Liver (tissue), 9 donors: ENCODE results near the gene RASL12. TPM values are rescaled to one million over a fixed set of nuclear protein-coding genes. Genes with fewer than 3 reads are reported as not detected.

ENCODE experiments used
- DNase-seq: peaks from one replicate; pipeline ENCODE4 v3.0.0-alpha.2; 2017; ENCODE audit warnings: low spot score
- H3K27ac ChIP-seq, 2 donors: one replicate each; pipeline ENCODE4 v1.7.0; 2013; ENCODE audit warnings: inconsistent platforms in 2 of 2, low read length in 2 of 2, control low read depth in 1 of 2, low read depth in 1 of 2, mild to moderate bottlenecking in 1 of 2
- H3K27me3 ChIP-seq, 4 donors: one replicate each; pipeline versions ENCODE4 v1.6.1 to v1.7.0; 2013; ENCODE audit warnings: low read length in 3 of 4, inconsistent platforms in 1 of 4, mild to moderate bottlenecking in 1 of 4, moderate library complexity in 1 of 4; ENCODE audit not compliant: control insufficient read depth in 4 of 4, insufficient read depth in 4 of 4
- H3K36me3 ChIP-seq, 4 donors: one replicate each; pipeline versions ENCODE4 v1.6.1 to v1.7.0; 2013; ENCODE audit warnings: low read length in 3 of 4, mild to moderate bottlenecking in 3 of 4, low read depth in 1 of 4, moderate library complexity in 1 of 4; ENCODE audit not compliant: control insufficient read depth in 4 of 4, insufficient read depth in 3 of 4
- H3K4me1 ChIP-seq, 4 donors: one replicate each; pipeline versions ENCODE4 v1.6.1 to v1.7.0; 2013; ENCODE audit warnings: low read length in 3 of 4, mild to moderate bottlenecking in 3 of 4, moderate library complexity in 1 of 4; ENCODE audit not compliant: control insufficient read depth in 4 of 4, insufficient read depth in 4 of 4
- H3K4me3 ChIP-seq, 3 donors: one replicate each; pipeline versions ENCODE4 v1.6.1 to v1.7.0; 2013; ENCODE audit warnings: low read length in 3 of 3, control low read depth in 1 of 3, low read depth in 1 of 3, mild to moderate bottlenecking in 1 of 3
- H3K9ac ChIP-seq, 2 donors: one replicate each; pipeline ENCODE4 v1.7.0; 2013; ENCODE audit warnings: low read length in 2 of 2, mild to moderate bottlenecking in 2 of 2, moderate library complexity in 2 of 2, control low read depth in 1 of 2, low read depth in 1 of 2
- H3K9me3 ChIP-seq, 4 donors: one replicate each; pipeline versions ENCODE4 v1.6.1 to v1.7.0; 2013; ENCODE audit warnings: low read length in 3 of 4; ENCODE audit not compliant: control insufficient read depth in 4 of 4
- EGR1 ChIP-seq, 2 donors: IDR thresholded peaks; 2 replicates each; pipeline ENCODE4 v1.6.1; 2016 to 2018; ENCODE audit warnings: antibody characterized with exemption in 2 of 2, low read depth in 2 of 2
- FOXA1 ChIP-seq: IDR thresholded peaks from 2 replicates; pipeline ENCODE4 v1.6.1; 2016; ENCODE audit warnings: antibody characterized with exemption
- FOXA2 ChIP-seq: IDR thresholded peaks from 2 replicates; pipeline ENCODE4 v1.6.1; 2016; ENCODE audit warnings: antibody characterized with exemption
- GABPA ChIP-seq, 2 donors: IDR thresholded peaks in 1 of 2; conservative IDR thresholded peaks in 1 of 2; 2 replicates each; pipeline ENCODE4 v1.6.1; 2016; ENCODE audit warnings: antibody characterized with exemption in 2 of 2, mild to moderate bottlenecking in 1 of 2, moderate library complexity in 1 of 2
- HNF4A ChIP-seq, 2 donors: conservative IDR thresholded peaks; 2 replicates each; pipeline ENCODE4 v1.6.1; 2016; ENCODE audit warnings: antibody characterized with exemption in 2 of 2, mild to moderate bottlenecking in 2 of 2
- HNF4G ChIP-seq: IDR thresholded peaks from 2 replicates; pipeline ENCODE4 v1.6.1; 2016; ENCODE audit warnings: antibody characterized with exemption
- JUND ChIP-seq, 2 donors: IDR thresholded peaks; 2 replicates each; pipeline ENCODE4 v1.6.1; 2016; ENCODE audit warnings: antibody characterized with exemption in 2 of 2
- MAX ChIP-seq: IDR thresholded peaks from 2 replicates; pipeline ENCODE4 v1.6.1; 2016; ENCODE audit warnings: antibody characterized with exemption
- NR2F2 ChIP-seq: IDR thresholded peaks from 2 replicates; pipeline ENCODE4 v1.6.1; 2016; ENCODE audit warnings: antibody characterized with exemption
- RXRA ChIP-seq, 2 donors: IDR thresholded peaks; 2 replicates each; pipeline ENCODE4 v1.6.1; 2017 to 2018; ENCODE audit warnings: antibody characterized with exemption in 2 of 2, mild to moderate bottlenecking in 1 of 2
- SP1 ChIP-seq: IDR thresholded peaks from 2 replicates; pipeline ENCODE4 v1.6.1; 2018; ENCODE audit warnings: antibody characterized with exemption, mild to moderate bottlenecking
- TAF1 ChIP-seq: conservative IDR thresholded peaks from 2 replicates; pipeline ENCODE4 v1.6.1; 2016; ENCODE audit warnings: antibody characterized with exemption, mild to moderate bottlenecking
- YY1 ChIP-seq: IDR thresholded peaks from 2 replicates; pipeline ENCODE4 v1.6.1; 2016; ENCODE audit warnings: antibody characterized with exemption, mild to moderate bottlenecking
- WGBS: extraction: QIAGEN DNeasy Blood & Tissue Kit; methylation state at CpG from one replicate; pipeline ENCODE4 v1.1.7; 2013; 5-methylcytosine and 5-hydroxymethylcytosine counted together
- polyA plus RNA-seq, 2 donors: library from polyadenylated mRNA; stranded (reverse) in 1 of 2; unstranded in 1 of 2; fragments of 200-250 nt in 1 of 2; fragments of >200 nt in 1 of 2; fragmentation: Nextera tagmentation in 1 of 2; extraction: Ambion mirVana in 1 of 2; gene quantifications; one replicate each; pipeline versions ENCODE4 v1.2.1 to v1.2.3, GENCODE V29; 2013 to 2015
- total RNA-seq, 2 donors: library from RNA; depleted of rRNA; stranded (reverse); fragments of >200 nt; gene quantifications; one replicate each; pipeline ENCODE4 v1.2.3, GENCODE V29; 2014
- TF ChIP-seq, protein P1 (sequence below): fragments of 150-350 bp; IDR thresholded peaks from 2 replicates; pipeline ENCODE4 v1.5.1; 2017; ENCODE audit warnings: improper control_type of control experiment, low read depth, low read length; ENCODE audit not compliant: missing input control
- TF ChIP-seq, protein P2 (sequence below): IDR thresholded peaks from 2 replicates; pipeline ENCODE4 v1.6.1; 2016; ENCODE audit warnings: antibody characterized with exemption
- TF ChIP-seq, protein P3 (sequence below): IDR thresholded peaks from 2 replicates; pipeline ENCODE4 v1.6.1; 2016; ENCODE audit warnings: antibody characterized with exemption
- TF ChIP-seq, protein P4 (sequence below): IDR thresholded peaks from 2 replicates; pipeline ENCODE4 v1.6.1; 2016; ENCODE audit warnings: antibody characterized with exemption, mild to moderate bottlenecking
- donor health status: healthy.
- donor health status: healthy.
- donor health status: healthy.
- donor health status: healthy.
- donor health status: healthy.

RASL12 gene
- total and polyA plus RNA-seq, 4 donors = 0.50 to 0.92 (median 0.63) TPM

- no peak overlapping the region for H3K4me3 ChIP-seq
- H3K27me3 ChIP-seq = no peaks in the 10 kb centered on the region
- no peaks in the 10 kb centered on the region for H3K36me3 ChIP-seq
- TF ChIP-seq HNF4A (conservative IDR thresholded peaks at IDR 0.05) = no peak
- TF ChIP-seq FOXA2 = no peak
- TF ChIP-seq EGR1 (IDR thresholded peaks at IDR 0.05; ENCODE audit: low read depth in 2 of 2) = no peak
- no peak for TF ChIP-seq HNF4G
- no peak for TF ChIP-seq RXRA (IDR thresholded peaks at IDR 0.05)
- H3K9me3 ChIP-seq = no peaks in the 10 kb centered on the region
- WGBS = 85% methylated on average over 6 of the region's 6 CpGs
- peaks cover 3 to 16% (median 10%) of the 10 kb centered on the region in 4 donors for H3K4me1 ChIP-seq
- no peak for DNase-seq
- no peak overlapping the region for H3K9ac ChIP-seq
- H3K27ac ChIP-seq = no peak overlapping the region
Measured at GRCh38 chr15:65081270-65081669, 13.5 kb upstream of the RASL12 start.

DNA sequence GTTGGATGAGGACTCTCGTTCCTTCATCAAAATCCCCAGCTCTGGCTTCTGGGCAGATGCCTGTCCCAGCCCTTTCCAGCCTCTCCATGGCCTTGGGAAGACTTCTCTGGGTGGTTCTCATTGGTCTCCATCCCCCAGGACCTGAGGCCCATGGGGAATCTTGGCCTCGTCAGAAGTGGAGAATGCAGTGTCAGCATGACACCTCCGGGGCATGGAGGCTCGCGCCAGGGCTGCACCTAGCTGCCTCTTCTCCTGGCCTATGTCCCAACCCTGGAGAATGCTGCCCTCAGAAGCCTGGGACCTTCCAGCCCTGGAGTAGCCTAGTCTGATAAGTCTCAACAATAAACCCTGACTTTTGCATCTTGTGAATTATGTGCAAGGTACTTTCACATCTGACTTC, 11.8 kb upstream of the RASL12 start:
- no peak for DNase-seq
- H3K36me3 ChIP-seq = no peaks in the 10 kb centered on the region
- H3K27ac ChIP-seq = no peak overlapping the region
- TF ChIP-seq FOXA1 (no peak), SP1 (no peak), EGR1 (IDR thresholded peaks at IDR 0.05; ENCODE audit: low read depth in 2 of 2) (no peak), JUND (IDR thresholded peaks at IDR 0.05) (no peak), GABPA (IDR thresholded peaks at IDR 0.05 in 1 of 2, conservative IDR thresholded peaks at IDR 0.05 in 1 of 2) (no peak), FOXA2 (no peak), MAX (no peak), HNF4A (conservative IDR thresholded peaks at IDR 0.05) (no peak), TAF1 (no peak), YY1 (no peak), HNF4G (no peak), NR2F2 (no peak), RXRA (IDR thresholded peaks at IDR 0.05) (no peak)
- TF ChIP-seq, protein P1, sequence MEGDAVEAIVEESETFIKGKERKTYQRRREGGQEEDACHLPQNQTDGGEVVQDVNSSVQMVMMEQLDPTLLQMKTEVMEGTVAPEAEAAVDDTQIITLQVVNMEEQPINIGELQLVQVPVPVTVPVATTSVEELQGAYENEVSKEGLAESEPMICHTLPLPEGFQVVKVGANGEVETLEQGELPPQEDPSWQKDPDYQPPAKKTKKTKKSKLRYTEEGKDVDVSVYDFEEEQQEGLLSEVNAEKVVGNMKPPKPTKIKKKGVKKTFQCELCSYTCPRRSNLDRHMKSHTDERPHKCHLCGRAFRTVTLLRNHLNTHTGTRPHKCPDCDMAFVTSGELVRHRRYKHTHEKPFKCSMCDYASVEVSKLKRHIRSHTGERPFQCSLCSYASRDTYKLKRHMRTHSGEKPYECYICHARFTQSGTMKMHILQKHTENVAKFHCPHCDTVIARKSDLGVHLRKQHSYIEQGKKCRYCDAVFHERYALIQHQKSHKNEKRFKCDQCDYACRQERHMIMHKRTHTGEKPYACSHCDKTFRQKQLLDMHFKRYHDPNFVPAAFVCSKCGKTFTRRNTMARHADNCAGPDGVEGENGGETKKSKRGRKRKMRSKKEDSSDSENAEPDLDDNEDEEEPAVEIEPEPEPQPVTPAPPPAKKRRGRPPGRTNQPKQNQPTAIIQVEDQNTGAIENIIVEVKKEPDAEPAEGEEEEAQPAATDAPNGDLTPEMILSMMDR = no peak
- TF ChIP-seq, protein P2, sequence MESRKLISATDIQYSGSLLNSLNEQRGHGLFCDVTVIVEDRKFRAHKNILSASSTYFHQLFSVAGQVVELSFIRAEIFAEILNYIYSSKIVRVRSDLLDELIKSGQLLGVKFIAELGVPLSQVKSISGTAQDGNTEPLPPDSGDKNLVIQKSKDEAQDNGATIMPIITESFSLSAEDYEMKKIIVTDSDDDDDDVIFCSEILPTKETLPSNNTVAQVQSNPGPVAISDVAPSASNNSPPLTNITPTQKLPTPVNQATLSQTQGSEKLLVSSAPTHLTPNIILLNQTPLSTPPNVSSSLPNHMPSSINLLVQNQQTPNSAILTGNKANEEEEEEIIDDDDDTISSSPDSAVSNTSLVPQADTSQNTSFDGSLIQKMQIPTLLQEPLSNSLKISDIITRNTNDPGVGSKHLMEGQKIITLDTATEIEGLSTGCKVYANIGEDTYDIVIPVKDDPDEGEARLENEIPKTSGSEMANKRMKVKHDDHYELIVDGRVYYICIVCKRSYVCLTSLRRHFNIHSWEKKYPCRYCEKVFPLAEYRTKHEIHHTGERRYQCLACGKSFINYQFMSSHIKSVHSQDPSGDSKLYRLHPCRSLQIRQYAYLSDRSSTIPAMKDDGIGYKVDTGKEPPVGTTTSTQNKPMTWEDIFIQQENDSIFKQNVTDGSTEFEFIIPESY = no peak
- TF ChIP-seq, protein P3, sequence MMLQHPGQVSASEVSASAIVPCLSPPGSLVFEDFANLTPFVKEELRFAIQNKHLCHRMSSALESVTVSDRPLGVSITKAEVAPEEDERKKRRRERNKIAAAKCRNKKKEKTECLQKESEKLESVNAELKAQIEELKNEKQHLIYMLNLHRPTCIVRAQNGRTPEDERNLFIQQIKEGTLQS = no peak
- TF ChIP-seq, protein P4, sequence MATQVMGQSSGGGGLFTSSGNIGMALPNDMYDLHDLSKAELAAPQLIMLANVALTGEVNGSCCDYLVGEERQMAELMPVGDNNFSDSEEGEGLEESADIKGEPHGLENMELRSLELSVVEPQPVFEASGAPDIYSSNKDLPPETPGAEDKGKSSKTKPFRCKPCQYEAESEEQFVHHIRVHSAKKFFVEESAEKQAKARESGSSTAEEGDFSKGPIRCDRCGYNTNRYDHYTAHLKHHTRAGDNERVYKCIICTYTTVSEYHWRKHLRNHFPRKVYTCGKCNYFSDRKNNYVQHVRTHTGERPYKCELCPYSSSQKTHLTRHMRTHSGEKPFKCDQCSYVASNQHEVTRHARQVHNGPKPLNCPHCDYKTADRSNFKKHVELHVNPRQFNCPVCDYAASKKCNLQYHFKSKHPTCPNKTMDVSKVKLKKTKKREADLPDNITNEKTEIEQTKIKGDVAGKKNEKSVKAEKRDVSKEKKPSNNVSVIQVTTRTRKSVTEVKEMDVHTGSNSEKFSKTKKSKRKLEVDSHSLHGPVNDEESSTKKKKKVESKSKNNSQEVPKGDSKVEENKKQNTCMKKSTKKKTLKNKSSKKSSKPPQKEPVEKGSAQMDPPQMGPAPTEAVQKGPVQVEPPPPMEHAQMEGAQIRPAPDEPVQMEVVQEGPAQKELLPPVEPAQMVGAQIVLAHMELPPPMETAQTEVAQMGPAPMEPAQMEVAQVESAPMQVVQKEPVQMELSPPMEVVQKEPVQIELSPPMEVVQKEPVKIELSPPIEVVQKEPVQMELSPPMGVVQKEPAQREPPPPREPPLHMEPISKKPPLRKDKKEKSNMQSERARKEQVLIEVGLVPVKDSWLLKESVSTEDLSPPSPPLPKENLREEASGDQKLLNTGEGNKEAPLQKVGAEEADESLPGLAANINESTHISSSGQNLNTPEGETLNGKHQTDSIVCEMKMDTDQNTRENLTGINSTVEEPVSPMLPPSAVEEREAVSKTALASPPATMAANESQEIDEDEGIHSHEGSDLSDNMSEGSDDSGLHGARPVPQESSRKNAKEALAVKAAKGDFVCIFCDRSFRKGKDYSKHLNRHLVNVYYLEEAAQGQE = no peak
- no peaks in the 10 kb centered on the region for H3K9me3 ChIP-seq
- peaks cover 3 to 13% (median 6%) of the 10 kb centered on the region in 4 donors for H3K4me1 ChIP-seq
- 88% methylated on average over 5 of the region's 5 CpGs for WGBS
- no peaks in the 10 kb centered on the region for H3K27me3 ChIP-seq
- no peak overlapping the region for H3K9ac ChIP-seq
- H3K4me3 ChIP-seq = no peak overlapping the region
